GM19025 (cell line): ENCODE results near the gene ASCC1.

Experiments used
- ATAC-seq: cut with Tn5 transposase; IDR thresholded peaks from one replicate; pipeline ENCODE4 v1.9.1; 2021; ENCODE audit warnings: mild to moderate bottlenecking, low read depth, moderate library complexity; ENCODE audit not compliant: unreplicated experiment

ASCC1 gene

GRCh38 chr10:72072046-72072445 is 144.0 kb downstream of the ASCC1 start:
- no peak for ATAC-seq

- ATAC-seq = no peak
Observed at GRCh38 chr10:72069751-72070526, 146.1 kb downstream of the ASCC1 start.

GRCh38 chr10:72068901-72069446 is 147.1 kb downstream of the ASCC1 start:
- no peak for ATAC-seq

GRCh38 chr10:72068126-72068765 is 147.8 kb downstream of the ASCC1 start:
- ATAC-seq = no peak

- ATAC-seq = no peak
Observed at GRCh38 chr10:72067463-72068125, 148.5 kb downstream of the ASCC1 start.

- no peak for ATAC-seq
Observed at GRCh38 chr10:72066318-72067284, 149.5 kb downstream of the ASCC1 start.

- ATAC-seq = no peak
Observed at GRCh38 chr10:72065439-72066025, 150.5 kb downstream of the ASCC1 start.

- no peak for ATAC-seq
Observed at GRCh38 chr10:72063703-72064391, 152.2 kb downstream of the ASCC1 start.

GRCh38 chr10:72062832-72063702 is 153.0 kb downstream of the ASCC1 start:
- ATAC-seq = no peak

- ATAC-seq = no peak
Observed at GRCh38 chr10:72062382-72062781, 153.7 kb downstream of the ASCC1 start.

- ATAC-seq = no peak
Observed at GRCh38 chr10:72061930-72062329, 154.1 kb downstream of the ASCC1 start.

- no peak for ATAC-seq
Observed at GRCh38 chr10:72061491-72061890, 154.6 kb downstream of the ASCC1 start.

GRCh38 chr10:72059843-72060822 is 155.9 kb downstream of the ASCC1 start:
- ATAC-seq = no peak

- ATAC-seq = no peak
Observed at GRCh38 chr10:72058989-72059842, 156.9 kb downstream of the ASCC1 start.

- ATAC-seq = no peak
Observed at GRCh38 chr10:72058347-72058898, 157.7 kb downstream of the ASCC1 start.
